HG02763 (cell line): ENCODE data around the gene FAAH.
A peak's percentile ranks its signal among the peaks of the same experiment; 100 is the strongest.

Experiments
- ATAC-seq: cut with Tn5 transposase; IDR thresholded peaks from one replicate; pipeline ENCODE4 v1.9.1; 2021; ENCODE audit warnings: mild to moderate bottlenecking, moderate library complexity; ENCODE audit not compliant: unreplicated experiment

The FAAH gene

GRCh38 chr1:46421739-46422138 is 27.6 kb downstream of the FAAH start:
- ATAC-seq = no peak

GRCh38 chr1:46422261-46422871 is 28.2 kb downstream of the FAAH start:
- no peak for ATAC-seq

GRCh38 chr1:46423574-46424240 is 29.6 kb downstream of the FAAH start:
- no peak for ATAC-seq

- no peak for ATAC-seq
These were observed 30.6 kb downstream of the FAAH start for GRCh38 chr1:46424730-46425129.

- no peak for ATAC-seq
These were observed 31.6 kb downstream of the FAAH start for GRCh38 chr1:46425726-46426125.

- no peak for ATAC-seq
These were observed 33.4 kb downstream of the FAAH start for GRCh38 chr1:46427541-46427940.

GRCh38 chr1:46429436-46429835 is 35.3 kb downstream of the FAAH start:
- no peak for ATAC-seq

GRCh38 chr1:46431695-46432094 is 37.6 kb downstream of the FAAH start:
- ATAC-seq = no peak

- no peak for ATAC-seq
These were observed 38.7 kb downstream of the FAAH start for GRCh38 chr1:46432781-46433327.

- no peak for ATAC-seq
These were observed 40.2 kb downstream of the FAAH start for GRCh38 chr1:46434358-46434757.

GRCh38 chr1:46436844-46437243 is 42.7 kb downstream of the FAAH start:
- ATAC-seq = no peak

- no peak for ATAC-seq
These were observed 43.6 kb downstream of the FAAH start for GRCh38 chr1:46437723-46438122.

GRCh38 chr1:46438346-46438745 is 44.2 kb downstream of the FAAH start:
- ATAC-seq = no peak

- ATAC-seq = no peak
These were observed 46.4 kb downstream of the FAAH start for GRCh38 chr1:46440478-46440877.

GRCh38 chr1:46442317-46443161 is 48.4 kb downstream of the FAAH start:
- ATAC-seq = peak; percentile 71

- ATAC-seq = no peak
These were observed 50.3 kb downstream of the FAAH start for GRCh38 chr1:46444466-46444865.

GRCh38 chr1:46445773-46446256 is 51.7 kb downstream of the FAAH start:
- no peak for ATAC-seq

GRCh38 chr1:46446646-46447498 is 52.8 kb downstream of the FAAH start:
- ATAC-seq = no peak

- ATAC-seq = no peak
These were observed 53.5 kb downstream of the FAAH start for GRCh38 chr1:46447499-46448108.
